WTC11 (cell line): ENCODE data around the gene GPN2.

ENCODE experiments used
- TF ChIP-seq, protein P1 (sequence below): sonication (generic); formaldehyde crosslinking; IDR thresholded peaks from 2 replicates; pipeline ENCODE4 v1.8.1; 2022; ENCODE audit warnings: mild to moderate bottlenecking, missing genetic modification reagents, moderate library complexity, borderline replicate concordance
- TF ChIP-seq, protein P2 (sequence below): sonication (generic); formaldehyde crosslinking; IDR thresholded peaks from 2 replicates; pipeline ENCODE4 v1.8.0; 2022; ENCODE audit warnings: mild to moderate bottlenecking, missing genetic modification reagents

DNA sequence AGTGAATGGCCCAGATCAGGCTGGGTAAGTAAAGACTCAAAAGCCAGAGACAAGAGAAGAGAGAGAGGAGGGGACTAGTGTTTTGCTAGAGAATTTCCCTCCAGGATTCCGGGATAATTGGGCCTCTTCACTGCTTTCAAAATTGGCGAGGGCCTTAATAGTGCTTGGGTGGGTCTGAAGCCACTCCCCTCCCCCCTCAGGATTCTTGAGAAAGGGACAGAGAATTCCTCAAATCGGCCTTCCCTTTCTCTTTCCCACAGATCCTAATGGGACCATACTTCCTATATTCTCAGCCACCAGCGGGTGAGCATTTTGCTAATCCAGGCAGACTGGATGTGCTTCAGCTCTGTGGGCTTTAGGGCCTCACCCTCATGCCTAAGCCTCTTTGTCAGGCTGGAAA is 15.2 kb downstream of the GPN2 start:
- TF ChIP-seq, protein P1, sequence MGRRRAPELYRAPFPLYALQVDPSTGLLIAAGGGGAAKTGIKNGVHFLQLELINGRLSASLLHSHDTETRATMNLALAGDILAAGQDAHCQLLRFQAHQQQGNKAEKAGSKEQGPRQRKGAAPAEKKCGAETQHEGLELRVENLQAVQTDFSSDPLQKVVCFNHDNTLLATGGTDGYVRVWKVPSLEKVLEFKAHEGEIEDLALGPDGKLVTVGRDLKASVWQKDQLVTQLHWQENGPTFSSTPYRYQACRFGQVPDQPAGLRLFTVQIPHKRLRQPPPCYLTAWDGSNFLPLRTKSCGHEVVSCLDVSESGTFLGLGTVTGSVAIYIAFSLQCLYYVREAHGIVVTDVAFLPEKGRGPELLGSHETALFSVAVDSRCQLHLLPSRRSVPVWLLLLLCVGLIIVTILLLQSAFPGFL (CRISPR knock-in tag): no peak
- TF ChIP-seq, protein P2, sequence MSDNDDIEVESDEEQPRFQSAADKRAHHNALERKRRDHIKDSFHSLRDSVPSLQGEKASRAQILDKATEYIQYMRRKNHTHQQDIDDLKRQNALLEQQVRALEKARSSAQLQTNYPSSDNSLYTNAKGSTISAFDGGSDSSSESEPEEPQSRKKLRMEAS (CRISPR knock-in tag): no peak
